BLaER1 (cell line): ENCODE data around the gene ATP11C.

Experiments
- H3K27ac ChIP-seq: shearing (Covaris generic); formaldehyde crosslinking; 2 replicates; pipeline ENCODE4 v1.8.1; 2022
- H3K27me3 ChIP-seq: shearing (Covaris generic); formaldehyde crosslinking; 2 replicates; pipeline ENCODE4 v1.8.1; 2022
- H3K36me3 ChIP-seq: shearing (Covaris generic); formaldehyde crosslinking; 2 replicates; pipeline ENCODE4 v1.8.1; 2022
- H3K4me1 ChIP-seq: shearing (Covaris generic); formaldehyde crosslinking; 2 replicates; pipeline ENCODE4 v1.8.1; 2022
- H3K4me2 ChIP-seq: shearing (Covaris generic); formaldehyde crosslinking; 2 replicates; pipeline ENCODE4 v1.8.1; 2022
- H3K4me3 ChIP-seq: shearing (Covaris generic); formaldehyde crosslinking; 2 replicates; pipeline ENCODE4 v1.8.1; 2022
- H3K9ac ChIP-seq: shearing (Covaris generic); formaldehyde crosslinking; 2 replicates; pipeline ENCODE4 v1.8.1; 2022
- H3K9me3 ChIP-seq: shearing (Covaris generic); formaldehyde crosslinking; 2 replicates; pipeline ENCODE4 v1.8.1; 2022
- H4K20me1 ChIP-seq: shearing (Covaris generic); formaldehyde crosslinking; 2 replicates; pipeline ENCODE4 v1.8.1; 2022
- Cebpa-rat ChIP-seq: shearing (Covaris generic); IDR thresholded peaks from 2 replicates; pipeline ENCODE4 v1.8.1; 2022

ATP11C gene

DNA sequence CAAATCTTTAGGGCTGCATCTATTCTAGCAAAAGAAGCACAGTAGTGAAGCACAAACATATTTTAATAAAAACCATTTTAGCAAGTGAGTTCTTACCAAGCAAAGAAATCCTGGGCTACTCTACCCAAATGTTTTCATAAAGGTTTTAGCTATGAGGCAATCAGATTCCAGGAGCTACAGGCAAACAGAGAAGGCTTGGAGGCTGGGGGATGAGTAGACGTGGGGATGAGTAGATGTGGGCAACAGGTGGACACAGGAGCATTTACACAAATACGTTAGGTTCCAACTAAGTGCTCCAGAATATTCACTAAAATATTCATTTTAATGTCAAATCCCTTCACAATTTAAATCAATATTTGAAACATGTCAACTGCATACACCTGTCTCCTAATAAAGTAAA, 34.5 kb downstream of the ATP11C start:
- Histone ChIP-seq H4K20me1 (peaks cover 90% of the 10 kb centered on the region), H3K27me3 (peaks cover 86% of the 10 kb centered on the region), H3K9ac (no peak overlapping the region), H3K36me3 (no peaks in the 10 kb centered on the region), H3K9me3 (no peaks in the 10 kb centered on the region), H3K4me1 (no peaks in the 10 kb centered on the region), H3K4me3 (no peak overlapping the region), H3K27ac (no peak overlapping the region), H3K4me2 (no peak overlapping the region)
- no peak for TF ChIP-seq Cebpa-rat

DNA sequence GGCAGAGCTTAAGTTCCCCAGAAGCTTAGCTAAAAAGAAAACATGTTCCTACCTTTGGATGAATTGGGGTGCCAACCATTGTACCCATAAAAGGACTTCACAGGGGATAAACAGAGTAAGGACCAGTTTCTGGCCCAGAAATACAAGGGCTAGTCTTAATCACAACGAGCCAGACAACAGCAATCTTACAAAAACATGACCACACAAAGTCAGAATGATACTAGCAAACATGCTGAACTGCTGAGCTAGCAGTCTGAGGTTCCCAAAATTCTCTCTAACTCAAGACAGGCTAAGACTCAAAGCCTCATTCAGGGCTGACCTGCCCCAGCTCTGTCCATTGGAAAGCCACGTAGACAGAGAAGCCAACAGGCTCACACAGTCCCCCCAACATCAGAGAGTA, 40.3 kb downstream of the ATP11C start:
- Histone ChIP-seq H3K4me2 (no peak overlapping the region), H3K27me3 (peaks cover 88% of the 10 kb centered on the region), H3K4me1 (no peaks in the 10 kb centered on the region), H3K9me3 (no peaks in the 10 kb centered on the region), H3K27ac (no peak overlapping the region), H3K4me3 (no peak overlapping the region), H3K9ac (no peak overlapping the region), H4K20me1 (peaks cover 89% of the 10 kb centered on the region), H3K36me3 (no peaks in the 10 kb centered on the region)
- no peak for TF ChIP-seq Cebpa-rat

DNA sequence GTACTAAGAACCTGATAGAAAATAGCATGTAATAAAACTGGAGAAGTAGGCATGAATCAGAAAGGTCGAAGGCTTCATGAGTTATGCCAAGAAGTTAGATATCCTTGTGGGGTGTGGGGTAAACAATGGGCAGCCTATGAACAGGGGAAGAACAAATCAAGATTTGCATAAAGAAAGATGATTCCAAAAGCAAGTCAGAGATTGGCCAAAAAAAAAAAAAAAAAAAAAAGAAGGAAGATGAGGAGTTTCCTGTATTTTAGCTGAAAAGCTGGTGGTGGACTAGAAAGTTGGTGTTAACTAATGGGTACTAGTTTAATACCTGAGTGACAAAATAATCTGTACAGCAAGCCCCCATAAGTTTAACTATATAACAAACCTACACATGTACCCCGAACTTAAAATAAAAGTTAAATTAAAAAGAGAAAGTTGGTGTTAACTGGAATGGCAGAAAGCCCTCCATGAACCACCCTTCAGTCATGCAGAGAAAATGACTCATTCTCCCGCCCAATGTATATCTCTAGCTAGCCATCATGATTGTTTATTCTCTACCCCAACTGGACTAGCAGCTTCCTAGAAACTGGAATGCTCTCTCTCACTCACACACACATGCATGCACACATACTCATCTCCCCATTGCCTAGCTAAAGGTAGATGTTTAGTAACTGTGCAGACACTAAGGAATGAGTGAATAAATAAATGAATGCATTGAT, 41.7 kb downstream of the ATP11C start:
- Histone ChIP-seq H4K20me1 (peaks cover 95% of the 10 kb centered on the region), H3K9ac (no peak overlapping the region), H3K4me2 (no peak overlapping the region), H3K4me3 (no peak overlapping the region), H3K27ac (no peak overlapping the region), H3K27me3 (peaks cover 84% of the 10 kb centered on the region), H3K4me1 (no peaks in the 10 kb centered on the region), H3K36me3 (no peaks in the 10 kb centered on the region), H3K9me3 (no peaks in the 10 kb centered on the region)
- no peak for TF ChIP-seq Cebpa-rat

DNA sequence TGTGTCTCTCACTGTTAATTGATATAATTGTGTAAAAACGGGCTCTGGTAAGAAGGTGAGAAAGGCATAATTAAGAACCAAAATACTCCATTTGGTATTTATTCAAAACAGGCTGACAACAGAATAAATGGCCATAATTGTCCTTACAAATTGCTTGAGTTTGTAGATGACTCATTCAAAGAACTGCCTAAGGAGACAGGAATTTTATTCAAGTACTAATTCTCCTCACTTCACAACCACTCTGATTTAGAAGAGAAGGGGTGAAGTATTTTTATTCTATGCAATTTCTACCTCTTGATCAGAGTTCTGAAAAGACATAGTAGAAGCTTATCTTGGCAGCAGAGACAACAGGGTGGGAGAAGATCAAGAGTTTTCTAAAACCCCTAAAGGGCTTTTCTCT, 43.1 kb downstream of the ATP11C start:
- Histone ChIP-seq H4K20me1 (peaks cover 91% of the 10 kb centered on the region), H3K4me3 (no peak overlapping the region), H3K9me3 (no peaks in the 10 kb centered on the region), H3K9ac (no peak overlapping the region), H3K4me2 (no peak overlapping the region), H3K36me3 (no peaks in the 10 kb centered on the region), H3K27ac (no peak overlapping the region), H3K4me1 (no peaks in the 10 kb centered on the region), H3K27me3 (peaks cover 83% of the 10 kb centered on the region)
- TF ChIP-seq Cebpa-rat = no peak

DNA sequence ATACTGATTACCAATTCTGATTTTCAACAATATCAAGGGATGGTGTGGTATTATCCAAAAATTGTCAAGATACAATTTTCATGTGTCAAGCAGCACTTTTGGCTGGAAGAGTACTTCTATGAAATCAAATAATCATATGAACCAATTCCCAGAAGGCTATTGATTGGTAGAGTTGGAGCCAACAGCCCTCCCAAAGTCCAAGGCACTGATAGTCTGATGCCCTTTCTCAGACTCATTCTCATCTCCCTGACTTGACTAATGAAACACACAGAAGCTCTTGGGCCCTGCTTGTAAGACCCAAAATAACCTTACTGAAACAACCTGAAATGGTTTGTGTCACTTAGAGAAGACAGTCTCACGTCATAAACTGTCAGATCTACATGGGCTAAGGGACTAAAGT, 48.9 kb downstream of the ATP11C start:
- no peaks in the 10 kb centered on the region for H3K4me1 ChIP-seq
- H3K9me3 ChIP-seq = no peaks in the 10 kb centered on the region
- H3K4me2 ChIP-seq = no peak overlapping the region
- no peak overlapping the region for H3K27ac ChIP-seq
- 0 out of 2 replicates have a peak, but pooled peaks cover 4% of the 10 kb centered on the region for H3K36me3 ChIP-seq
- H3K27me3 ChIP-seq = peaks cover 87% of the 10 kb centered on the region
- no peak overlapping the region for H3K9ac ChIP-seq
- H3K4me3 ChIP-seq = no peak overlapping the region
- no peak for TF ChIP-seq Cebpa-rat
- H4K20me1 ChIP-seq = peaks cover 76% of the 10 kb centered on the region

DNA sequence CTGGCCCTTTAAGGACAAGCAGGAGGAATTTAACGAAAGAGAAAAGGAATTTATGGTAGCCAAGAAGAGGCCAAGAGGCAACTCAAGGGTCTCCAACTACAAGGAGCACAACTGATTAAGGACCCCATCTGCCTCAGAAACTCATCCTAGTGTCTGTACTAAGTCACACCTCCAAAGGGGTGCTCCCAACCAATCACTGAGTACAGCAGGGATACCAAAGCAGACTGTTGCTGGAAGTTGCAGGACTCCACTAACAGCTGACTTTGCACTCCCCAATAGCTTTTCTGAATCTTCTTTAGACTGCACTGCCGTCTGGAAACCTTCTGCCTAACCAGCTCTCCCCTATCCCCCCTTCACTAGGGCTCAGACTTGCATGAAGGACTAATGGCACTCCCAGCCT, 50.6 kb downstream of the ATP11C start:
- H3K27me3 ChIP-seq = peaks cover 88% of the 10 kb centered on the region
- H3K4me2 ChIP-seq = no peak overlapping the region
- peaks cover 76% of the 10 kb centered on the region for H4K20me1 ChIP-seq
- H3K9ac ChIP-seq = no peak overlapping the region
- no peak overlapping the region for H3K27ac ChIP-seq
- 0 out of 2 replicates have a peak, but pooled peaks cover 4% of the 10 kb centered on the region for H3K36me3 ChIP-seq
- no peaks in the 10 kb centered on the region for H3K9me3 ChIP-seq
- no peak overlapping the region for H3K4me3 ChIP-seq
- TF ChIP-seq Cebpa-rat = no peak
- no peaks in the 10 kb centered on the region for H3K4me1 ChIP-seq

DNA sequence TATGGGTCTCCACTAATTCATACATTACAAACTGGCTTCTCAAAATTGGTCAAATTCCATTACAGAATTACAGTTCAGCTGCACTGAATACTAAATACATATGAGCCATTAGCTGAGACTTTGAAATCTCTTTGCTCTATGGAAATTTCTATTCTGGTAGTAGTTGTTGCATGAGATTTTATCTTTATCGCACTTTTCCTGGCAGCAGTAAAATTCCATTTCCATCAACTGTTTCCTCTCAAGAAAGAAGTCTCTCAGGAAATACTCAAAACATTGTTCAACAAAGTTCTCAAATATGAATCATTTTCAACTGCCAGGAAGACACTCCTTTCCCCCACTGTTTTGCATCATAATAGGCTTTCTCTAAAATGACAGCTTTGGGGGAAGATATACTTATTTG, 51.3 kb downstream of the ATP11C start:
- H3K4me2 ChIP-seq = no peak overlapping the region
- H3K9ac ChIP-seq = no peak overlapping the region
- TF ChIP-seq Cebpa-rat = no peak
- H3K27me3 ChIP-seq = peaks cover 92% of the 10 kb centered on the region
- H3K4me3 ChIP-seq = no peak overlapping the region
- 0 out of 2 replicates have a peak, but pooled peaks cover 4% of the 10 kb centered on the region for H3K36me3 ChIP-seq
- no peak overlapping the region for H3K27ac ChIP-seq
- peaks cover 79% of the 10 kb centered on the region for H4K20me1 ChIP-seq
- H3K4me1 ChIP-seq = no peaks in the 10 kb centered on the region
- H3K9me3 ChIP-seq = no peaks in the 10 kb centered on the region

DNA sequence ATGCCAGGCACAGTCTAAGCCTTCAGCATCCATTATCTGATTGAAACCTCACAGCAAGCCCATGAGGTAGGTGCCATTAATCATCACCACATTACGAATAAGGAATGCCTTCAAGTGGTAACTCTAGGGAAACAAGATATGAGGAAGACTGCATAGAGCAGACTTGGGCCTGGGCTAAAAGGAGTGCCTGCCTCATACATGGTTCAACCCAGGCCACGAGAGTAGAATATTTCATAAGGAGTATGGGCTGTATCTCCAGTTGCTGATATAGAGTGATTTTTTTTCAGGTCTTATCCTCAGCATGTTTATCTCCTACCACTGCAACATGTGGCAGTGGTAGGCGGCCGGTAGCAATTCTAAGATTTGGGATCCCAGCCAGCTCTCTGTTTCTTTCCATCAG, 51.7 kb downstream of the ATP11C start:
- Histone ChIP-seq H3K4me3 (no peak overlapping the region), H3K4me2 (no peak overlapping the region), H3K9me3 (no peaks in the 10 kb centered on the region), H3K36me3 (0 out of 2 replicates have a peak, but pooled peaks cover 4% of the 10 kb centered on the region), H3K9ac (no peak overlapping the region), H3K27me3 (peaks cover 92% of the 10 kb centered on the region), H3K27ac (no peak overlapping the region), H3K4me1 (no peaks in the 10 kb centered on the region), H4K20me1 (peaks cover 79% of the 10 kb centered on the region)
- TF ChIP-seq Cebpa-rat = no peak

DNA sequence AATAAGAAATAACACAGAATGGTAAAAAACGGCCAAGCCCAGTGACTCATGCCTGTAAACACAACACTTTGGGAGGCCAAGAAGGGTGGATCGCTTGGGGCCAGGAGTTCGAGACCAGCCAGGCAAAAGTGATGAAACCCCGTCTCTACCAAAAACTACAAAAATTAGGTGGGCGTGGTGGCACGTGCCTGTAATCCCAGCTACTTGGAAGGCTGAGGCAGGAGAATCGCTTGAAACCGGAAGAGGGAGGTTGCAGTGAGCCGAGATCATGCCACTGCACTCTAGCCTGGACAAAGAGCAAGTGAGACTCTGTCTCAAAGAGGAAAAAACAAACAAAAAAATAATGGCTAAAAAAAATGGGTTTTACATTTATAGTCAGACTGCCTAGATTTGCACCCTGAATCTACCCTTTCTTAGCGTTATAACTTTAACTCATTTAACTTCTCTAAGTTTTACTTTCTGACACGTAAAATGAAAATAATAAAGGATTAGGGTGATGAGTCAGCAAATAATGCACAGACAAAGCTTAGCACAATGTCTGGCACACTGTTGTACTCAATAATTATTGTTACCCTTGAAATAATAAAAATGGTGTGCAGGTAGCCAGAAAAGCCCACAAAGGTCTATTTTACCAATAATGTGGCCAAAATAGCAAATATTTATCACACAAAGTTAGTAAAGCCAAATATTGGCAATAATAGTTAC, 55.0 kb downstream of the ATP11C start:
- no peak overlapping the region for H3K27ac ChIP-seq
- H3K4me1 ChIP-seq = no peaks in the 10 kb centered on the region
- no peak for TF ChIP-seq Cebpa-rat
- 0 out of 2 replicates have a peak, but pooled peaks cover 4% of the 10 kb centered on the region for H3K36me3 ChIP-seq
- peaks cover 97% of the 10 kb centered on the region for H3K27me3 ChIP-seq
- no peak overlapping the region for H3K9ac ChIP-seq
- peaks cover 93% of the 10 kb centered on the region for H4K20me1 ChIP-seq
- no peak overlapping the region for H3K4me3 ChIP-seq
- H3K9me3 ChIP-seq = no peaks in the 10 kb centered on the region
- no peak overlapping the region for H3K4me2 ChIP-seq

DNA sequence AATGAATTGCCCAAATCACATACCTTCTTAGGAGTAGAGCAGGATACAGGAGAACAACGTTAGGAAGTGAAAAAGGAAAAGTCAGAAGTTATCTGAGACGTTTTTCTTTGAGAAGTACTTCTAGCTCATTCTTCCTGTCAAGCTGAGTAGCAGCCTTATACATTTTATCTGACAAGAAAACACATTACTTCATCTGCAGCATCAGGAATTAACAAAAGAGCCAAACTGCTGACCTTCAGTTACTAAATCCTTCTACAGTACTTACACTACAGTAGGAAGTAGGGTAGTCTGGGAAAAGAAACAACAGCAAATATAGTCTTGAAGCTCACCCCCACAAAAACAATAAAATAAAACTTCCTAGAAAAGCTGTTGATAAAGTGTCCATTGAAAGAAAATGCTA, 57.0 kb downstream of the ATP11C start:
- H3K4me3 ChIP-seq = no peak overlapping the region
- no peaks in the 10 kb centered on the region for H3K9me3 ChIP-seq
- H3K4me1 ChIP-seq = no peaks in the 10 kb centered on the region
- H3K4me2 ChIP-seq = no peak overlapping the region
- no peak overlapping the region for H3K9ac ChIP-seq
- H4K20me1 ChIP-seq = peaks cover 76% of the 10 kb centered on the region
- H3K27ac ChIP-seq = no peak overlapping the region
- no peak for TF ChIP-seq Cebpa-rat
- 0 out of 2 replicates have a peak, but pooled peaks cover 4% of the 10 kb centered on the region for H3K36me3 ChIP-seq
- H3K27me3 ChIP-seq = peaks cover 87% of the 10 kb centered on the region
